Erythroblast (primary cell): ENCODE data around the gene HJURP.

Experiments used
- DNase-seq, 2 experiments: peaks; one replicate each; lab custom pipeline; 2025; lab: John Stamatoyannopoulos, UW
- GATA1 ChIP-seq: IDR thresholded peaks from 2 replicates; pipeline ENCODE4 v1.6.1; 2011; ENCODE audit warnings: low read depth, mild to moderate bottlenecking, control low read depth, low read length, moderate library complexity
- POLR2A ChIP-seq: IDR thresholded peaks from 2 replicates; pipeline ENCODE4 v1.6.1; 2011; ENCODE audit warnings: mild to moderate bottlenecking, low read length

HJURP gene

DNA sequence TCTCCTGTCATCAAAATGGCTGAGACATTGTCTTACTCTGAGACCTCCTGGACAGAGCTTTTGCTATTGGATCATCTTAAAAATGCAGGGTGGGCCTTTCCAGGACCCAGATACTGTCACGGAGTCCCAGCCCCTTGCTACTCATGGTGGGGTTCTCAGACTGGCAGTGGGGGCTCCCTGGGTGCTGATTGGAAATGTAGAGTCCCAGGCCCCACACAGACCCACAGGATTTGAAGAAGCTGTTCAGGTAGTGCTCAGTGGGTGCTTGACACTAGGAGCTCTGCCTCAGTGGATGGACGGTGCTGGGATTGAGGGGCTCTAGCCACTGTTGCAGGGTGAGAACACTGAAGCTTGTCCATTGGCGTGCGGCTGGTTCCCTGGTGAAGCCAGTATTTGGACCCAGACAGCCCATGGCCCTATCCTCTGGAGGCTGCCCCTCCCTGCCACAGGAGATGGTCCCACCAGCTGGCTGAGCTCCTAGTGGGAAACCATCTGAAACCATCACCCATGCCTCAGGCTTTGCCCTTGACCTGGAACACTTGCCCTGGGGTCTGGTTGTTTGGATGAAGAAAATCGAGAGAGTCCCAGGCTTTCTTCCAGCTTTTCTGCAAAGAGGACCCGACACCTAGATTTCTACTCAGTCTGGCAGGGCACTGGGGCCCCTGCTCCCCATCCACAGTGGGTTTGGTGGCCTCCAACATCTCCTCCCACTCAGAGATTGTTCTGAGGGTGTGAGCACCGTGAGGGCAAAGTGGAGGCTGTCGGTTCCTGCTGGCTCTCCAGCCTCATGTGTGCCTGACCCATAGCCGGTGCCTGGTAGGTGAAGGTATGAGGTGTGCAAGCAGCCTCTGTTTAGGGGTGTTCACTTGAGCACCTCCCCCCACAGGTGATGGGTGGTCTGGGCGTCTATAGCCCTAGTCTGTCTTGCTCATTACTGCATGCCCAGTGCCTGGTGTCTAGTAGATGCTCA, 46.1 kb downstream of the HJURP start:
- TF ChIP-seq POLR2A (no peak), GATA1 (no peak)
- no peak for DNase-seq

DNA sequence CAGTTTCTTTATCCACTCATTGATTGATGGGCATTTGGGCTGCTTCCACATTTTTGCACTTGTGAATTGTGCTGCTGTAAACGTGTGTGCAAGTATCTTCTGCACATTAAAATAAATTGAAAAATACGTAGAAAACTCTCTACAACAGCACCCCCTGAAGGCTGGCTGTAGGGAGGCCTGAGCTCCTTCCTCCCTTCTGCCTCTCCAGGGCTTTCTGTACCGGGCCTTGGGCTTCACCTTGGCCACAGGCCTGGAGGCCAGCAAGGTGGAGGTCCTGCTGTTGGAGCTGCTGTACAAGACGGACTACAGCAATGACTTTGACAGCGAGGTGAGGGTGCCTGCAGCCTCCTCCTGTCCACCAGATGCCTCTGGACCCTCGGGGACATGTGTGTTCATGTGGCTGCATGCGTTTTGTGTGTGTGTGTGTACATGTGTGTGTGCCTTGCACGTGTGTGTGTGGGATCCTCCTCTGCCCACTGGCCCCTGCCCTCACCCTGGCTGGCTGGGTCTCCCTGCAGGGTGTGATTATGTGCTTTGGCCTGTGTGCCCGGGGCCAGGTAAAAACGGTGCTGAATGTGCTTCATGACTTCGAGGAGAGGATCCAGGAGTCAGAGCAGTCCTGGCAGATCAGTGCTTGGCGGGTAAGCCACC, 47.0 kb downstream of the HJURP start:
- no peak for DNase-seq
- TF ChIP-seq POLR2A (no peak), GATA1 (no peak)

DNA sequence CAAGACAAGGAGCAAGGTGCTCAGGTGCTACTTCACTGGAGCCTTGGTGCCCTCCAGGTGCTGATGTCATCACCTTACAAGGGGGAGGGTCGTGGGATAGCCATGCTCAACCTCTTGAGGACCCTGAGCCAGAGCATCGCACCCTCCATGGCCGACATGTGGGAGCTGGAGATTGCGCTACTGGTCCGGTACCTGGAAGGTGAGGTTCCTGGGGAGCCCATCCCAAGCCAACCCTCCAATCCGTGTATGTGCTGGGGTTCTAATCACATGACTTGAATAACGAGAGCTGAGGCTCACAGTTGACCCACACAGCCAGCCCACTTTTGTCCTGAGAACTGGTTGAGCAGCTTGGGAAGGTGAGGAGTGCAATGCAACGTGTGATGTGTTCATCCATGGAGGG, 50.3 kb downstream of the HJURP start:
- TF ChIP-seq POLR2A = no peak
- TF ChIP-seq GATA1 = no peak
- DNase-seq = no peak

DNA sequence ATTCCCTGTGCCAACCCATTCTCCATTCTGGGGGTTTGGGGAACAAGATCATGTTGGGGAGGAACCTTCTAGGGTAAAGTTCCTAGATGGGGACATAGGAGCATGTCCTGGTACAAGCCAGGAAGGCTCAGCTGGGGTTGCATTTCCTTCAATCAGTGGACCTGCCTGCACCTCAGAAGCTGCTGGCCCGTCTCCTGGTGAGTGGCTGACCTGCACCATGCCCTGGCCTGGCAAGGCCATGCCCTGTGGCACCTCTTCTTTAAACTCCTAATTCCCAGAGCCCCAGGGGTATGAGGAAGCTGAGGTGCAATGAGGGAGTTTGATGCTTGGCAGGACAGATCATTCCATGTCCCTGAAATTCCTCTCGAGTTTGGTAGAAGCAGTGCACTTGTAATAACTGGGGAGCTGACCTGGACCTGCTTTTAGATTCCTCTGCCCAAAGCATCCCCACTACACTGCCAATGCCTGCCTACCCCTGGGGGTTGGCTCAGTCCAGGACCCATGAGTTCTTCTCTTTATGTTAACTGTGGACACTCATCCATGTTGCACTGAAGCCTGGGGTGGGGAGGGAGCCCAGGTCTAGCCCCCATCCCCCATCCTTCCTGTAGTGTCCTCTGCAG, 50.9 kb downstream of the HJURP start:
- DNase-seq = no peak

DNA sequence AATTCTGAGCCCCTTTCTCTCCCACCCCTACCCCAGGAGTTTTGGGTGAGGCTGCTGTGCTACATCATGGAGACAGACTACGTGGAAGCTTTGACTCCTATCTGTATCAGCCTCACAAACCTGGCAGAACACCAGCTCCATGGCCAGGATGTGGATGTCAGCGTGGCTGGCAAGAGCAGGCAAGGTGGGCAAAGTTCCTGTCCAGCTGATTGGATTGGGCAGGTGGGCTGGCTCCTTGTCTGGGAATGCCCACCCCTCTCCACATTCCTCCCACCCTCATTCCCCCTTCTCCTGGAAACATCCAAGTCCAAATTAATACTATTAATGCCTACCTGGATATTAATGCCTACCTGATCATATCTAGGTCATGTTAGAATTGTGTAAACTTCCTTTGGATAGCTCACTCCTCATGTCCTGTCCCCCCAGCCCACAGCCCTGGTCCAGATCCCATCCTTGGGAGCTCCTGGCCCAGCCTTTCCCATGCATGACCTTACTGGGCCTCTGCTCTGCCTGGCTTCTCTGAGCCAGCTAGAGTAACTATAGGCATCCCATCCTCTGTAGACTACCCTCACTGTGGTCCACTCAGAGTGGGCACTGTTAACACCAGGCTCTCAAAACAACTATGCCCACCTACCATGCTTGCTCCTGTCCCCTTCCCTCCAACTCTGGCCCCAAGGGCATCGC, 52.1 kb downstream of the HJURP start:
- no peak for DNase-seq
- TF ChIP-seq GATA1 (no peak), POLR2A (no peak)

More for the DNA sequence above, 50.9 kb downstream of the HJURP start:
- TF ChIP-seq GATA1 (no peak), POLR2A (no peak)

DNA sequence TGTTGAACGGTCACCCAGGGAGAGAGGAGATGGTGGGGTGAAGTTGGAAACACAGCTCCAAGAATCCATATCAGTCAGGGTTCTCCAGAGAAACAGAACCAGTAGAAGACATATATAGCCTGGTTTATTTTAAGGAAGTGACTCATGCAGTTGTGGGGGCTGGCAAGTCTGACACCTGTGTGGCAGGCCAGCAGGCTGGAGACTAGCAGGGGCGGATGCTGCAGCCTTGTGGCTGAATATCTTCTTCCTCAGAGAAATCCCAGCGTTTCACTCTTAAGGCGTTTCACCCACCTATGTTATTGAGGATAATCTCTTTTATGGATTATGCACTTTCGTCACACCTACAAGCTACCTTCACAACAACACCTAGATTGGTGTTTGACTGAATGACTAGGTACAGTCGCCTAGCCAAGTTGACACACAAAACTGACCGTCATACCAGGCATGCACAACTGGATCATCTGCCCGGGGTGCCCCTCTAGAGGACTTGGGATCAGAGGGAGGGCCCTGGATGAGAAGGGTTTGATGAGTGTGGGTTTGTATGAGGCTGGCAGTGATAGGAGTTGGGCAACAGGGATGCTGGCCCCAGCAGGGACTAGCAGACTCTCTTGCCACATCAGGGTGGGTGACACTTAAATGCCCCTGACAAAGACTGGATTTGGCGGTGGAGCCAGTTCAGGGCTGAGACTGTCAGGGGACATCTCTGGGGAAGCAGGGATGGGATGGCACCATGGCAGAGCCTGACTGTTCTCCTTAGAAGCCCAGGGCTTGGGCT, 52.8 kb downstream of the HJURP start:
- TF ChIP-seq POLR2A (no peak), GATA1 (no peak)
- no peak for DNase-seq

DNA sequence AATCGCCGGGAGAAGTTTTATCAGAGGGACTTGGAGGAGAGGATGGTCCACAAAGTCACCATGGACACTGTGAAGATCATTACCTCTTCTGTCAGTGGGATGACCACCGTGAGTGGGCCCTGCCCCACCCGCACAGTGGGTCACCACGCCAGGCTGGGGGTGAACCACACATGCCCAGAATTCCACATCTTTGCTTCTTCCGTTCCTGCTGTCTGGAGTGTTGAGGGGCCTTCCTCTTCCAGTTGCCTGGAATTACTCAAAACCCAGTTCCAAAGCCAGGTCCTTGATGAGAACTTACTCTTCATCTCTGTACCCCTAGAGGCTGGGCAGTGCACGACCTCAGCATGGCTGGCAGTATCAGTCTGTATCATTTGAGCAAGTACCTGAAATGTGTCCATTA, 54.1 kb downstream of the HJURP start:
- TF ChIP-seq POLR2A (no peak), GATA1 (no peak)
- DNase-seq = no peak

DNA sequence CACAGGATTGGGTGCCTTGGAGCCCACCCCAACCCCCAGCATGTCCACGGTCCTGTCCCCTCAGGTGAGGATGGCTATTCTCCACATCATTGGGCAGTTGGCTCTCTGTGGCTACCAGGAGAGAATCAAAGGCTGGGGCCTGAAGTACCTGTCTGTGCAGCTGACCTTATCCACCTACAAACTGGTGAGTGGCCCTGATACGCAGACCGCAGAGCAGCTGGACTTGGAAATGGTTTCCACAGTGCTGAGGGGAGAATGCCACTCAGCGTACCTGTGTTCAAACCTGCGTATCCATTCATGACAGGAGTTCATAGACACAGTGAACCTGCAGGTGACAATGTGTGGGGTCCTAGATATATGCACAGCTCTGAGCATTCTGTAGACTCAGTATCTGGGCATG, 54.6 kb downstream of the HJURP start:
- DNase-seq = no peak
- TF ChIP-seq GATA1 (no peak), POLR2A (no peak)

DNA sequence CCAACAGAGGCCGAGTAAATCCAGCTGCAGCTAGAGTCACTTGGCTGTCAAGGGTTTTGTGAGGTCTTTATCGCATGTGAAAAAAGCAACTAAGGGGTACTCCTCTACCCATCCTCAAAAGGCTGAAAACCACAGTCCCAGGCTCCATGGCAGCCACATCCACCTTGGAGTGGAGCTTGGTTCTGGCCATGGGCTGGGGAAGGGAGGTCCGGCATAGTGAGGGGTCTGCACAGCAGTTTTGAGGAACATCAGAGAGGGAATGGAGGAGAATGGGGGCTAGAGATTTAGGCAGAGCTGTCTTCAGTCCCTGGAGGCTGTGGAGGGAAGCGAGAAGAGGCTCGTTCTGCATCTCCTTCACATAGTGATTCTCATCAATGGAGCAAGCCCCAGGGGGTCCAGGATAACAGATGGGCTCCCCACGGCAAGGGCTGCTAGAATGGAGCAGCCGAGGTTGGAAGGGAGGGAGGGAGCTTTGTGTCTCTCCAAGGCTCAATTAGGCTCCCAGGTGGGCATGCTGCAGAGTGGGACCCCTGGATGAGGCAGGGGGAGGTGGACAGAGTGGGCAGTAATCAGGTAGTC, 55.2 kb downstream of the HJURP start:
- DNase-seq = no peak
- no peak for TF ChIP-seq GATA1
- no peak for TF ChIP-seq POLR2A

DNA sequence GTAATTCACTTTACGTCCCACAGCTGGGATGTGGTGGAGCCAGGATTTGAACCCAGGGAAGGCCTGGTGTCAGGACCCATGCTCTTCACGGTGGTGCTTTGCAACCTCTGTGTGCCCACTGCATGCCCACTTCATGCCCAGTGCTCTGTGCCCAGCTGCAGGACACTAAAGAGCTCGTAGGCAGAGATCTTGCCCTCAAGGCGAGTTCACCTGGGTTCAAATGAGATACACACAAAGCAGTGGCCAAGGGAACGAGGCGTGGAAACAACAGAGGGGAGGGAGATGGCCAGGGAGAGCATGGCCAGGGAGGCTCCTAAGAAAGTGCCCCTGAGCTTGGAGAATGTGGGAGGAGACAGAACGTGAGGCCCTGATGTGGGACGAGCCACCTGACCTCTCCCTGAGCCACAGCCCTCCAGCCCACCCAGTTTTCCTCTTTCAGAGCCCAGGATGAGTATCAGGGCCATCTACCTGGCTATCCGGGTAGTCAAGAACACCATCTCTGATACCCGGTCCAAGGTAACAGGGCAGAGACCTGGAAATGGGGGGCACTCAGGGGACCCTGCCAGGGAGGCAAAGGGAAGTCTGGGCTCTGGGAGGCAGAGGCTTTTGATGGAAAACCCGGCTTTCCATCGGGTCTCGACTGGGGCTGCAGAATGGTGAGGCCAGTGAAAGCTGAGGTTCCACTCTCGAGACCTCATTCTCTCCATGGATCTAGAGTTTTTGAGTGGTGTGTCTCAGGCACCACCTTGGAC, 55.8 kb downstream of the HJURP start:
- no peak for DNase-seq
- TF ChIP-seq GATA1 (no peak), POLR2A (no peak)

DNA sequence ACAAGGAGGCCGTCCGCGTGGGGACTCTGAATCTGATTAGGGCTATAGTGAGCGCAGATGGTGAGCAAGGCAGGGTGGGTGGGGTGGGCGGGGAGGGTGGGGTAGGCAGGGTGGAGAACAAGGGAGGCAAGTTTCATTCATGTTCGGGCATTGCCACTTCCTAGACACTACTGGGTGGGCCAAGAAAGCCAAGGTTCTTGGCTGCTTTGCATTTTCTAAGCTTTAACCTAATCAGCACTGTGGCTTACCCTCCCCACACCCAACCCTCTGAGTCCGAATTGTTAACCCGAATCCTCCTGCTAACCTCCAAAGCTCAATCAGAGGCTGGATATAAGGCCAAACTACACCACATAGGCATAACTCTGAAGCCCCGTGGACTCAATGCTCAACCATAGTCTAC, 58.1 kb downstream of the HJURP start:
- no peak for DNase-seq
- TF ChIP-seq POLR2A = no peak
- TF ChIP-seq GATA1 = no peak

DNA sequence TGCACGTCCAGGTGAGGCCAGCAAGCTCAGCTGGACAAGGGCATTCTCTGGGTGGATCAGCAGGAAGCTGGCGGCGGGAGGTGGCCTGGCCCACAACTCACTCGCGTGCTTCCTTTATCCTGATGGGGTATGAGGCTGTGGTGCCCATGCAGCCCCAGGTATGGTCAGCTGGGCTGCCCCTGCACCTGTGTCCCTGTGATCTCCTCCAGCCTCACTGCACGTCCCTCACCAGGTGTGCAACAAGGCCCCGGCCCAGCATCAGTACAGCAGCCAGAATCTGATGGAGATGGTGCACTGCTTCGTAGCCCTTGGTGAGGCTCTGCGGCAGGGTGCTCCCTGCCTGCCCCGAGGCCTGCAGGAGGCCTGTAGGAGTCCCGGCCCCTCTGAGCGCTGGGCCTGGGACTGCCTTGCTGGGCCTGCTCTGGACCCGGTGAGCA, 58.6 kb downstream of the HJURP start:
- TF ChIP-seq POLR2A (no peak), GATA1 (no peak)
- no peak for DNase-seq
